ENCODE measurements around the gene CACNA1S. TPM values are rescaled to one million over a fixed set of nuclear protein-coding genes. Genes with fewer than 3 reads are reported as not detected.

The CACNA1S gene
- total RNA-seq, 1 experiment from 2014 or later: not detected

GRCh38 chr1:201020721-201021629, 91.3 kb downstream of the CACNA1S start:
- BruUV-seq (replicated peaks): no TSS peak
- no peaks in the 10 kb centered on the region for H3K9me3 ChIP-seq (ENCODE audit: low read depth, low read length, poor library complexity, severe bottlenecking)
- intact Hi-C loops (cut with micrococcal nuclease; ENCODE audit: unreplicated experiment): no loop called here
- POLR2A ChIA-PET (ENCODE audit: low non-redundant PET): interaction anchor here (0.7 kb wide), 1 partner anchor 9 kb away, joined by 14 read pairs; no protein-coding TSS in a partner anchor
- no peak overlapping the region for H3K27ac ChIP-seq (ENCODE audit: low read depth, low read length, poor library complexity, severe bottlenecking)
- peaks cover 23% of the 10 kb centered on the region for H3K4me1 ChIP-seq (ENCODE audit: insufficient read depth, low read length, poor library complexity, severe bottlenecking)
- peak; percentile 49 for TF ChIP-seq CTCF (conservative IDR thresholded peaks at IDR 0.05; ENCODE audit: low read depth, low read length)
- TF ChIP-seq EZH2 (IDR thresholded peaks at IDR 0.05; ENCODE audit: borderline replicate concordance, low read depth, low read length, poor library complexity, severe bottlenecking): no peak
- H3K27me3 ChIP-seq (replicated peaks; ENCODE audit: insufficient read depth, low read depth, low read length, poor library complexity): peaks cover 10% of the 10 kb centered on the region
- CTCF ChIA-PET: interaction anchor here (0.6 to 1.2 kb wide), 4 partner anchors 12 to 656 kb away, joined by 3 to 7 read pairs (median 4); no protein-coding TSS in a partner anchor
- peak; percentile 38 for DNase-seq (ENCODE audit: low spot score)
- H3K36me3 ChIP-seq (ENCODE audit: insufficient read depth, low read length, poor library complexity, severe bottlenecking): no peaks in the 10 kb centered on the region
- H3K4me3 ChIP-seq (ENCODE audit: low read depth, low read length, poor library complexity, severe bottlenecking): no peak overlapping the region

GRCh38 chr1:201020040-201020591, 92.1 kb downstream of the CACNA1S start:
- Histone ChIP-seq H3K36me3 (ENCODE audit: insufficient read depth, low read length, poor library complexity, severe bottlenecking) (no peaks in the 10 kb centered on the region), H3K27me3 (replicated peaks; ENCODE audit: insufficient read depth, low read depth, low read length, poor library complexity) (peaks cover 10% of the 10 kb centered on the region), H3K4me1 (ENCODE audit: insufficient read depth, low read length, poor library complexity, severe bottlenecking) (peaks cover 31% of the 10 kb centered on the region), H3K4me3 (ENCODE audit: low read depth, low read length, poor library complexity, severe bottlenecking) (no peak overlapping the region), H3K9me3 (ENCODE audit: low read depth, low read length, poor library complexity, severe bottlenecking) (no peaks in the 10 kb centered on the region), H3K27ac (ENCODE audit: low read depth, low read length, poor library complexity, severe bottlenecking) (no peak overlapping the region)
- no peak for DNase-seq (ENCODE audit: low spot score)
- ChIA-PET POLR2A (ENCODE audit: low non-redundant PET) (no interaction called here), CTCF (interaction anchor here (1.2 kb wide), 1 partner anchor 461 kb away, joined by 3 read pairs; no protein-coding TSS in a partner anchor)
- no TSS peak for BruUV-seq (replicated peaks)
- intact Hi-C loops (cut with micrococcal nuclease; ENCODE audit: unreplicated experiment): no loop called here
- TF ChIP-seq EZH2 (IDR thresholded peaks at IDR 0.05; ENCODE audit: borderline replicate concordance, low read depth, low read length, poor library complexity, severe bottlenecking): no peak

GRCh38 chr1:201019321-201019977, 92.8 kb downstream of the CACNA1S start:
- peaks cover 32% of the 10 kb centered on the region for H3K4me1 ChIP-seq (ENCODE audit: insufficient read depth, low read length, poor library complexity, severe bottlenecking)
- CTCF ChIA-PET: interaction anchor here (1.2 kb wide), 1 partner anchor 40 kb away, joined by 3 read pairs; no protein-coding TSS in a partner anchor
- no TSS peak for BruUV-seq (replicated peaks)
- no peak overlapping the region for H3K4me3 ChIP-seq (ENCODE audit: low read depth, low read length, poor library complexity, severe bottlenecking)
- TF ChIP-seq EZH2 (IDR thresholded peaks at IDR 0.05; ENCODE audit: borderline replicate concordance, low read depth, low read length, poor library complexity, severe bottlenecking): no peak
- no peak for TF ChIP-seq CTCF (conservative IDR thresholded peaks at IDR 0.05; ENCODE audit: low read depth, low read length)
- H3K27me3 ChIP-seq (replicated peaks; ENCODE audit: insufficient read depth, low read depth, low read length, poor library complexity): peaks cover 10% of the 10 kb centered on the region
- intact Hi-C loops (cut with micrococcal nuclease; ENCODE audit: unreplicated experiment): no loop called here
- no peaks in the 10 kb centered on the region for H3K9me3 ChIP-seq (ENCODE audit: low read depth, low read length, poor library complexity, severe bottlenecking)
- no peak overlapping the region for H3K27ac ChIP-seq (ENCODE audit: low read depth, low read length, poor library complexity, severe bottlenecking)
- POLR2A ChIA-PET (ENCODE audit: low non-redundant PET): no interaction called here
- H3K36me3 ChIP-seq (ENCODE audit: insufficient read depth, low read length, poor library complexity, severe bottlenecking): no peaks in the 10 kb centered on the region
- DNase-seq (ENCODE audit: low spot score): peak; percentile 40

Measured in A673 (cell line).